Duodenal mucosa (tissue), 2 donors: ENCODE measurements around the gene CEPT1.

ENCODE experiments used
- H3K27ac ChIP-seq: one replicate; pipeline ENCODE4 v1.7.0; 2013; ENCODE audit warnings: low read depth, low read length
- H3K27me3 ChIP-seq, 2 donors: one replicate each; pipeline ENCODE4 v1.7.0; 2013; ENCODE audit warnings: low read length in 2 of 2, control low read depth in 1 of 2; ENCODE audit not compliant: insufficient read depth in 2 of 2, control insufficient read depth in 1 of 2
- H3K36me3 ChIP-seq, 2 donors: one replicate each; pipeline ENCODE4 v1.7.0; 2013; ENCODE audit warnings: low read length in 2 of 2, control low read depth in 1 of 2; ENCODE audit not compliant: insufficient read depth in 2 of 2, control insufficient read depth in 1 of 2
- H3K4me1 ChIP-seq, 2 donors: one replicate each; pipeline ENCODE4 v1.7.0; 2013; ENCODE audit warnings: low read length in 2 of 2, control low read depth in 1 of 2; ENCODE audit not compliant: insufficient read depth in 2 of 2, control insufficient read depth in 1 of 2
- H3K4me3 ChIP-seq, 2 donors: one replicate each; pipeline ENCODE4 v1.7.0; 2013; ENCODE audit warnings: low read length in 2 of 2, low read depth in 1 of 2
- H3K9ac ChIP-seq, 2 donors: one replicate each; pipeline ENCODE4 v1.7.0; 2013; ENCODE audit warnings: low read length in 2 of 2, low read depth in 1 of 2
- H3K9me3 ChIP-seq, 2 donors: one replicate each; pipeline ENCODE4 v1.7.0; 2013; ENCODE audit warnings: low read length in 2 of 2, control low read depth in 1 of 2; ENCODE audit not compliant: control insufficient read depth in 1 of 2

CEPT1 gene

GRCh38 chr1:111164151-111164550 is 24.1 kb downstream of the CEPT1 start:
- Histone ChIP-seq H3K4me1 (peaks cover 6 to 11% of the 10 kb centered on the region in 2 donors), H3K27me3 (no peaks in the 10 kb centered on the region), H3K4me3 (no peak overlapping the region), H3K9me3 (no peaks in the 10 kb centered on the region), H3K36me3 (peaks cover 7 to 17% of the 10 kb centered on the region in 2 donors), H3K9ac (no peak overlapping the region), H3K27ac (no peak overlapping the region)

GRCh38 chr1:111172463-111172862 is 32.4 kb downstream of the CEPT1 start:
- no peak overlapping the region for H3K27ac ChIP-seq
- H3K9ac ChIP-seq, result no peak overlapping the region
- no peaks in the 10 kb centered on the region for H3K9me3 ChIP-seq
- no peak overlapping the region for H3K4me3 ChIP-seq
- H3K27me3 ChIP-seq, result no peaks in the 10 kb centered on the region
- no peaks in the 10 kb centered on the region for H3K4me1 ChIP-seq
- peaks cover 0 to 19% of the 10 kb centered on the region in 2 donors for H3K36me3 ChIP-seq

- no peak overlapping the region for H3K27ac ChIP-seq
- peaks cover 0 to 14% of the 10 kb centered on the region in 2 donors for H3K36me3 ChIP-seq
- H3K27me3 ChIP-seq, result no peaks in the 10 kb centered on the region
- H3K9me3 ChIP-seq, result no peaks in the 10 kb centered on the region
- H3K4me3 ChIP-seq, result no peak overlapping the region
- H3K4me1 ChIP-seq, result no peaks in the 10 kb centered on the region
- H3K9ac ChIP-seq, result no peak overlapping the region
Measured at GRCh38 chr1:111174070-111174469, 34.0 kb downstream of the CEPT1 start.

- H3K27ac ChIP-seq, result no peak overlapping the region
- no peak overlapping the region for H3K4me3 ChIP-seq
- H3K4me1 ChIP-seq, result peaks cover 0 to 2% of the 10 kb centered on the region in 2 donors
- H3K9ac ChIP-seq, result no peak overlapping the region
- H3K27me3 ChIP-seq, result no peaks in the 10 kb centered on the region
- peaks cover 0 to 13% of the 10 kb centered on the region in 2 donors for H3K36me3 ChIP-seq
- H3K9me3 ChIP-seq, result no peaks in the 10 kb centered on the region
Measured at GRCh38 chr1:111175349-111175748, 35.3 kb downstream of the CEPT1 start.

GRCh38 chr1:111176678-111177077 is 36.7 kb downstream of the CEPT1 start:
- H3K36me3 ChIP-seq, result peaks cover 0 to 13% of the 10 kb centered on the region in 2 donors
- no peak overlapping the region for H3K4me3 ChIP-seq
- no peaks in the 10 kb centered on the region for H3K9me3 ChIP-seq
- H3K9ac ChIP-seq, result no peak overlapping the region
- no peak overlapping the region for H3K27ac ChIP-seq
- peaks cover 0 to 5% of the 10 kb centered on the region in 2 donors for H3K4me1 ChIP-seq
- H3K27me3 ChIP-seq, result no peaks in the 10 kb centered on the region

- Histone ChIP-seq H3K27me3 (no peaks in the 10 kb centered on the region), H3K36me3 (peaks cover 14 to 26% of the 10 kb centered on the region in 2 donors), H3K4me1 (peaks cover 0 to 9% of the 10 kb centered on the region in 2 donors), H3K9me3 (no peaks in the 10 kb centered on the region), H3K27ac (no peak overlapping the region), H3K4me3 (no peak overlapping the region), H3K9ac (no peak overlapping the region)
Measured at GRCh38 chr1:111179968-111180533, 40.0 kb downstream of the CEPT1 start.

- Histone ChIP-seq H3K9me3 (no peaks in the 10 kb centered on the region), H3K4me3 (no peak overlapping the region), H3K27ac (no peak overlapping the region), H3K4me1 (peaks cover 0 to 9% of the 10 kb centered on the region in 2 donors), H3K27me3 (no peaks in the 10 kb centered on the region), H3K9ac (no peak overlapping the region), H3K36me3 (peaks cover 34 to 36% of the 10 kb centered on the region in 2 donors)
Measured at GRCh38 chr1:111182052-111182451, 42.0 kb downstream of the CEPT1 start.

GRCh38 chr1:111183308-111184069 is 43.5 kb downstream of the CEPT1 start:
- H3K9me3 ChIP-seq, result no peaks in the 10 kb centered on the region
- H3K4me3 ChIP-seq, result no peak overlapping the region
- H3K27ac ChIP-seq, result no peak overlapping the region
- H3K9ac ChIP-seq, result no peak overlapping the region
- no peaks in the 10 kb centered on the region for H3K27me3 ChIP-seq
- peaks cover 49 to 51% of the 10 kb centered on the region in 2 donors for H3K36me3 ChIP-seq
- H3K4me1 ChIP-seq, result peaks cover 0 to 9% of the 10 kb centered on the region in 2 donors

GRCh38 chr1:111184663-111185062 is 44.6 kb downstream of the CEPT1 start:
- peaks cover 0 to 9% of the 10 kb centered on the region in 2 donors for H3K4me1 ChIP-seq
- H3K4me3 ChIP-seq, result no peak overlapping the region
- no peaks in the 10 kb centered on the region for H3K27me3 ChIP-seq
- no peak overlapping the region for H3K27ac ChIP-seq
- H3K9ac ChIP-seq, result no peak overlapping the region
- peaks cover 59 to 62% of the 10 kb centered on the region in 2 donors for H3K36me3 ChIP-seq
- no peaks in the 10 kb centered on the region for H3K9me3 ChIP-seq

- H3K9ac ChIP-seq, result no peak overlapping the region
- no peak overlapping the region for H3K27ac ChIP-seq
Measured at GRCh38 chr1:111190931-111191451, 51.0 kb downstream of the CEPT1 start.

More at GRCh38 chr1:111190931-111191451, 51.0 kb downstream of the CEPT1 start:
- no peaks in the 10 kb centered on the region for H3K9me3 ChIP-seq
- no peak overlapping the region for H3K4me3 ChIP-seq
- H3K36me3 ChIP-seq, result peaks cover 60 to 79% of the 10 kb centered on the region in 2 donors
- no peaks in the 10 kb centered on the region for H3K27me3 ChIP-seq
- peaks cover 52 to 53% of the 10 kb centered on the region in 2 donors for H3K4me1 ChIP-seq
